HG03039 (cell line): ENCODE data around the gene HEBP1.

Experiments used
- ATAC-seq: cut with Tn5 transposase; IDR thresholded peaks from one replicate; pipeline ENCODE4 v1.9.1; 2021; ENCODE audit warnings: mild to moderate bottlenecking, moderate library complexity; ENCODE audit not compliant: unreplicated experiment

Gene HEBP1

DNA sequence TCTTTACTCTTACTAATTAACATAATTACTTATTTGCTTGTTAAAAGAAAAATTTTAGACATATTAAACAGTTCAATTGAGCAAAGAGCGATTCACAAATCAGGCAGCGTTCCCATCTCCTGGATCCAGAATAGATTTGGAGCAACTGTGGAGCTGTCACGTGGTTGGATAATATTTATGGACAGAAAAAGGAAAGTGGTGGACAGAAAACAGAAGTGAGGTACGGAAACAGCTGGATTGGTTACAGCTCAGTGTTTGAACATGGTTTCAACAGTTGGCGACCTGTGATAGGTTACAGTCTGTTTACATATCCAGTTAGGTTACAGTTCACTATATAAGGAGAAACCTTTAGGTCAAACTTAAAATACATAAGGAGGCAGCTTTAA, 24.5 kb upstream of the HEBP1 start:
- no peak for ATAC-seq

DNA sequence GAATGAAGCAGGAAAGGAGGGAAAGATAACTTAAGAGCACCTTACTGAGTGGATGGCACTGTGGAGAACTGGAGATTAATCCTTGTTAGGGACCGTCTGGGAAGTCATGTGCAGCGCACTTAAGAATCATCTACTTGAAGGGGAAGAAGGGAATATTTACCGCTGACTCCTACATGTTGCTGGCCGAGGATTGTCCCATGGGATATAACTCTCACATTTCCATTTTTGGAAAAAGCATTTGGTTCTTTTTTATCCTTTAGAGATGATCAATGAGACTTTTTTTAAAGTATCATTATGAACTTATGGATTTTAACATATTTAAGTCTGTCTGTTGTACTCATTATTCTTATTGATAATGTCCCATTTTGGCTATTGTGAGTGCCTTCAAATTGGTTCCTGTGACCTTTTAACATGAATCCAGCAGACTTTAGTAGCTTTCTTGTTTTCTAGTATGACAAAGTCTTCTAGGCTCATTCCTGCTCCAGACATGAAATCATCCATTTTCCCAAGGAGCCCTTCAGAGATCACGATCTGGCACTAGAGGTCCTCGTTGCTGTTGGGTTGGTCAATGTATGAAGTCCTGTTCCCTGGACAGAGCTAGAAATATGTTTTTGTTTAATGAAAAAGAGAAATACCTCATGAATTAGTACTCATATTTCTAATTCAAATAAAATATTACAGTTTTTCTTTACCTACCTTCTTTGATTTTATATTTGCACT, 23.9 kb upstream of the HEBP1 start:
- ATAC-seq, result no peak

DNA sequence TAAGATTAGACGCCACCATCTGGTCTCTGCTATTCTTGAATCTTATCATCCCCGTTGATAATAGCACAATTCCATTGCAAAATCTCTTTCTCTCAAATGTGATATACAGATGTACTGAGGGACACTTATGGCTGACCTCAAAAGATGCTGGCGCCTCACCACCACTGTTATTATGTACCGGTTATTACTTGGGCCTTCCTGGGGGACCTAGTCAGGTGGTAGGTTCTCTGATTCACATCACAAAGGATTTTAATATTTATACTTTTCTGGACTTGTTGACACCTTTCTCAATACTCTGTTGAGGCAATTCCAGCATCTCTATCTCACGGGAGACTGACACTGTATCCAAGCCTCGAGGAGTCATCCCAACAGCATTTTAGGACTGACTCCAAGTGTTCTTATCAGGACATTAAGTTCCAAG, 22.8 kb upstream of the HEBP1 start:
- no peak for ATAC-seq

DNA sequence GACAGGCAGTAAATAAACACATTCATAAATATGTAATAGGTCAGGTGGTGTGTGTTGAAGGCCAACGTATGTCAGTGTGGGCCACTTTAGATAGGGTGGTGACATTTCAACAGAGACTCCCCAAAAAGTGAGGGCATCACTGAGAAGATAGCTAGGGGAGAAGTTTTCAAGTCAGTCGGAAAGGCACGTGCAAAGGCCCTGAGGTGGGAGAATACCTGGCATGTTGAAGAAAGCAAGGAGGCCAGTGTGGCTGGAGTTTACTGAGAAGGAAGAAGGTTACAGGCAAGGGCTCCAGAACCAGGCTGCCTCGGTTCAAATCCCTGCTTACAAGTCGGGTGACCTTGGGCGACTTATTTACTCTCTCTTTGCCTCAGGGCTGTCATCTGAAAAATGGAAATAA, 11.0 kb upstream of the HEBP1 start:
- ATAC-seq, result no peak

DNA sequence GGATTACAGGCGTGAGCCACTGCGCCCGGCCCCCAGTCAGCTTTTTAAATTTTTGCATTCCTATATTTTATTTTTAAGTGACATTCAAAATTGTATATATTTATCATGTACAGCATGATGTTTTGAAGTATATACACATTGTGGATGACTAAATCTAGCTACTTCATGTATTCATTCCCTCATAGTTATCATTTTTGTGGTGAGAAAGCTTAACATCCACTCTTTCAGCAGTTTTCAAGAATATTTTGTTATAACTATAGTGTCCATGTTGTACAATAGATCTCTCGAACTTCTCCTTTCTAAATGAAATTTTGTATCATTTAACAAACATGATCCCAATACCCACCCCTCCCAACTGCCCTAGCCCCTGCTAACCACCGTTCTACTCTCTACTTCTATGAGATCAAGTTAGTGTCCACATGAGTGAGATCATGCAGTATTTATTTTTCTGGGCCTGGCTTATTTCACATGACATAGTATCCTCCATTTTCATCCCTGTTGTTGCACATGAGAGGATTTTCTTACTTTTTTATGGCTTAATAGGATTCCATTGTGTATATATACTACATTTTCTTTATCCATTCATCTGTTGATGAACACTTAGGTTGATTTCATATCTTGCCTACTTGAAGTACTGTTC, 8.8 kb upstream of the HEBP1 start:
- ATAC-seq, result no peak

DNA sequence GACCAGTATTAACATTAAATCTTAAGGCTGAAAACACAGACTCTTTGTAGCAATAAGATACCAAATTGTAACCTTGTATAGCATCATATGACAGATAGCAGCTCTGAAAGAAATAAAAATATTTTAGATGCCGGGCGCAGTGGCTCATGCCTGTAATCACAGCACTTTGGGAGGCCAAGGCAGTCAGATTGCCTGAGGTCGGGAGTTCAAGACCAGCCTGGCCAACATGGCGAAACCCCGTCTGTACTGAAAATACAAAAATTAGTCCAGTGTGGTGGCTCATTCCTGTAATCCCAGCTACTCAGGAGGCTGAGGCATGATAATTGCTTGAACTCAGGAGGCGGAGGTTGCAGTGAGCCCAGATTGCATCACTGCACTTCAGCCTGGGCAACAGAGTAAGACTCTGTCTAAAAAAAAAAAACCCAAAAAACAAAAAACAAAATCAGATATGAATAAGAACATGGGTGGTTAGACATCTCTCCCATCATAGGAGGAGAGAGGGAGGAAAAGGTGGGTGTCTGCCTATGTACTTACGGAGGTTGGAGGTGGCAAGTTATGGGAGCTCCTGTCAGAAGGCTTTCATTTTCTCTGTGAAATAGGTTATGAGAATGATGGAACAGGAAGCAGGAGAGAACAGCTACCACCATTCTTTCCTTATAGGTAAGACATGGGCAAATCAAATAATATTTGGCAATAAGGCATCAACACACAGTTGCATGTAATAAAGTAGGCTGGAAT, 7.6 kb upstream of the HEBP1 start:
- ATAC-seq, result no peak

DNA sequence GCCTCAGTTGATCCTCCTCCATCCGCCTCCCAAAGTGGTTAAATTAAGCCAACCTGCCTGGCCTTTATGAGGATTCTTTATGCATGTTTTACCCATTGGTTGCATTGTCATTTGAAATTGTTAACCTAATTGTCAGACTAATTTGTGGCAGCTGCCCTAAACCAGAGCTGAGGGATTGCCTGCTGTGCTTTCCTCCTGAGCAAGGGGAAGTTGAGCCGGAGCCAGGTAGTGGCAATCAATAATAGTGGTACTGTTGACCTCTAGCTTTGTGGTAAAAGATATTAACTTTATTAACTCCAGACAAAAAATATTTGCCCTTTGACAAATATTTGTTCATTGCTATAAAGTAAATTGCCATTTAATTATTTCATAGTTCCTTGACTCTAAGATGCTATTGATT, 5.6 kb upstream of the HEBP1 start:
- no peak for ATAC-seq

DNA sequence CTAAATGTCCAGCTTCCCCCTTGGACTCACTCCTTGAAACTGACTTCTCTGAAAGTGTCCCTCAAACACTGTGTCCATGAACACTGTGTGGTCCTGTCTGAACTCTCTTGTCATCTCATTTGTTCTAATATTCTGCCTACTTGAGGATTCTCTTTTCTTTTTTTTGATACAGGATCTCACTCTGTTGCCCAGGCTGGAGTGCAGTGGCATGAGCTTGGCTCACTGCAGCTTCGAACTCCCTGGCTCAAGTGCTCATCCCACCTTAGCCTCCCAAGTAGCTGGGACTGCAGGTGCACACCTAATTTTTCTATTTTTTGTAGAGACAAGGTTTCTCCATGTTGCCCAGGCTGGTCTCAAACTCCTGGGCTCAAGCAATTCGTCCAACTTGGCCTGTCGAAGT, 4.9 kb upstream of the HEBP1 start:
- ATAC-seq, result no peak

DNA sequence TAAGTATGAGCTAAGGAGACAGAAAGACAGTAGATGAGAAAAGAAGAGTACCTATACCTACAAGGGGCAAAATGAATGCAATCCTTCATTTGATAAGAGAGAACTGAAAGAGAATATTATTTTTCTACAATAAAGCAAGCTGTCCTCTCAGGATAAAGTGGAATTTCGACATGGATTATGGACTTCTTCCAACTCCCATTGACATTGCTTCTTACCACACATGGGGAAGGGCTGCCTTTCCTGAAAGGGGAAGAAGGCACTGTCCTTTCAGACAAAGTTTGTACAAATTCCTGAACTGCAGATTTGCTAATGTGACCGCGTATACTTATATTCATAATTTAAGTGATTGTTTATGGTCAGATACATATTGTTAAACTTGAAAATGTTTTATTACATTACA, 4.3 kb upstream of the HEBP1 start:
- ATAC-seq, result no peak

DNA sequence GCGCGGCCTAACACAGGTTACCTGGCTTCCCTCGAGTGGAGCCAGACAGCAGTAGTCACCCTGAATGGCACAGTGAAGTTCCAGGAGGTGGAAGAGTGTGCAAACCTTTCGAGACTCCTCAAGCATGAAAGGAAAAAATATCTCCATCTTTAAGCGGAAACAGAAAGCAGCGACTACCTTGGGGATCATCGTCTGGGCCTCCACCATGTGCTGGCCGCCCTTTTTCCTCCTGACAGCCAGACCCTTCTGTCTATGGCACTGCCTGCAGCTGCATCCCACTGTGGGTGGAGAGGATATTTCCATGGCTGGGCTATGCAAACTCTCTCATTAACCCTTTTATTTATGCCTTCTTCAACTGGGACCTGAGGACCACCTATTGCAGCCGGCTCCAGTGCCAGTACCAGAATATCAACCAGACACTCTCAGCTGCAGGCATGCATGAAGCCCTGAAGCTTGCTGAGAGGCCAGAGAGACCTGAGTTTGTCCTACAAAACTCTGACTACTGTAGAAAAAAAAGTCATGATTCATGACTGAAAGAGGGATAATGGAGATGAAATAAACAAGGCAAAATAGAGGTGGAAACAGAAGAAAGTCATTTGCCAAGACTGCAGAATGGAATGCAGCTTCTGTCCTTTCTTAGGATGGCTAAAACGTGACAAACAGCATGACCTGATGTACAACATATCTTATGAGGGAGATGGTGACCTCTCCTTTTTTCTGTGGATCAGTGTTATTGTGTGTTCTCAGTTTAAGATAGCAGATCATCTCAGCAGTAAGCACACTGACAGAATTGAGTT, 2.4 kb upstream of the HEBP1 start:
- no peak for ATAC-seq

DNA sequence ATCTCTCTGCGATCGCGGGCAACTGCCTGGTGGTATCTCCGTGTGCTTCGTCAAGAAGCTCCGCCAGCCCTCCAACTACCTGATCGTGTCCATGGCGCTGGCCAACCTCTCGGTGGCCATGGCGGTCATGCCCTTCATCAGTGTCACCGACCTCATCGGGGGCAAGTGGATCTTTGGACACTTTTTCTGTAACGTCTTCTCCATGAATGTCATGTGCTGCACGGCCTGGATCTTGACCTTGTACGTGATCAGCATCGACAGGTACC, 1.6 kb upstream of the HEBP1 start:
- no peak for ATAC-seq

DNA sequence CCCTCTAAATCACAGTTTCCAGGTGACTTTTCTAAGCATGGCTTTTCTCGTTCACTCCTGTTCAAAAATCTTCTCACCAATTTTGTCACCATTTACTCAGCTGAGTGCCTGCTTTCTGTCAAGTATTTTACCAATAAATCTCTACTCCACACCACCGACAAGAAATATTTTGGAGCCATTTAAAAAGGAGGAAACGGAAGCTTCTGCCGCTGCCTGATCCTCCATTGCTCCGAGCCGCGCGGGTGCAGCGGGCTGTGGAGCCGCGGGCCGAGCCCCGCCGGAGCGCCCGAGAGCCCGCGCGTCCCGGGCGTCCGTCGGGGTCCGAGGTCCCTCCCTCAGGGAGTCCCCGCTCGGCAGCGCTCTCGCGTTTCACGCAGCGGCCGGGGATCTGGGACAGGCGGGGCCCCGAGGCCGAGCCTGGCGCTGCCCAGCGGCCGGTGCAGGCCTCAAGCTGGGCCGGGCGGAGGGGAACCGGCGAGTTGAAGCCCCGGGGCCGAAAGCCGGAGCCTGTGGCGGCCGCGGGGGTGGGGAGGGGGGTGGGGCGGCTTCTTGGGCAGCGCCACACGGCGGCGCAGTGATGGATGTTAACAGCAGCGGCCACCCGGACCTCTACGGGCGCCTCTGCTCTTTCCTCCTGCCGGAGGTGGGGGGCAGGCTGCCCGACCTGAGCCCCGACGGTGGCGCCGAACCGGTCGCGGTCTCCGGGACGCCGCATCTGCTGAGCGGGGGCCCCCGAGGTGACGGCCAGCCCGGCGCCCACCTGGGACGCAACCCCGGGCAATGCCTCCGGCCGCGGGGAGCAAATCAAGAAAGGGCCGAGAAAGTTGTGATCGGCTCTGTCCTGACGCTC, 1.1 kb upstream of the HEBP1 start:
- no peak for ATAC-seq

DNA sequence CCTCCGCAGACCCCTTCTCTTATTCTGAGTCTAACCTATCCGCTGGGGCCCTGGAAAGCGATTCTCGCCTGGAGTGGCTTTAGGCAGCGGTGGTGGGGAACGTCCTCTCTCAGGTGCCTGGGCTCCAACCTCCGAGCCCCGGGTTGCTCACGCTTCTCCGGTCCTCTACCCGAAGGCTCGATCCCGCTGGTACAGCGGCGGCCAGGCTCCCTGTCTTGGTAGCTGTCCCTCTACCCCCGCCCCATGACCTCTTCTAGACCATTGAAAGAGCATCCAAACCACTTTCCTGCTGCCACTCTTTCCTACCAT, 505 bp upstream of the HEBP1 start:
- ATAC-seq, result peak; percentile 28

DNA sequence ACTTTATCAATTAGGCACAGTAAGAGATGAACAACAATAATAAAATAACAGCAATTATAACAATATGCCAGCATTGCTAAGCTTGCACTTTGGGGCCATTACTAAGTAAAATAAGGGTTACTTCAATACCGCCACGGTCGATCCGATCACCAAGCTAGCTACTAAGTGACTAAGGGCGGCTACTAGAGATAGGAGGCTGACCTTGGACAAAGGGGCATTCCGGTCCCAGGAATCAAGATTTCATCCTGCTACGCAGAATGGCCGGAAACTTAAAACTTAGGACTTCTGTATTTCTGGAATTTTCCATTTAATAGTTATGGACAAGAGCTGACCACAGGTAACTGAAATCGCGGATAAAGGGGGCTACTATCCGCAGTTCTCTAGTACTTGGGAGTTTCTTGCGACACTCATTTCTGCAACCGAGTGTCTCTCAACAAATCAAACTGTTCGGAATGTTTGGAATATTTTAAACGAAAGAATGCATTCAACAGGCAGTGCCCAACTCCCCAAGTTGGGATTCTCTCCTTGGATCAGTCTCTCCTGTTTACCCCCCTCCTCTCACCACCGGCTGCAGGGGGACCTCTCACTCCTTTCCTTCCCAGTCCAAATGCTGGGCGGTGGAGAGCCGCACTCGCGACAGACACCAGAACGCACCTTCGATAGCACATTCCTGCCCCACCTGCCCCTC, 650 bp downstream of the HEBP1 start:
- ATAC-seq, result no peak

DNA sequence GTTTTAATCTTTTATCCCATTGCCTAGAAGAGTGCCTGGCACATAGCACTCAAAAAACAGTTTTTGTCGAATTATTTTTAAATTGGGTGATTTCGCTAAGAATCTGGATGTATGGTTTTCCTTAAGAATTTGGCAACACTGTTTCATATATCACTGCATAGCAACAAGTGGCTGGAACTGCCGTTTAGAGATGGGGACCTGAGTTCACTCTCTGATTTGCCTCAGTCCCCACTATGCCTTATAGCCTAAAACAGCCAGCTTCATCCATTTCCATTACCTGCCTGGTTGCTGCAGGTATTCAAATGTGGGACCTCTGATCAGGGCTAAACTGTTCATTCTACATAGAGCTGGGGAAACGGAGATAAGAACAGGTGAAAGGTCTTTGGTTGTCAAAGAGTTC, 1.8 kb downstream of the HEBP1 start:
- ATAC-seq, result no peak

DNA sequence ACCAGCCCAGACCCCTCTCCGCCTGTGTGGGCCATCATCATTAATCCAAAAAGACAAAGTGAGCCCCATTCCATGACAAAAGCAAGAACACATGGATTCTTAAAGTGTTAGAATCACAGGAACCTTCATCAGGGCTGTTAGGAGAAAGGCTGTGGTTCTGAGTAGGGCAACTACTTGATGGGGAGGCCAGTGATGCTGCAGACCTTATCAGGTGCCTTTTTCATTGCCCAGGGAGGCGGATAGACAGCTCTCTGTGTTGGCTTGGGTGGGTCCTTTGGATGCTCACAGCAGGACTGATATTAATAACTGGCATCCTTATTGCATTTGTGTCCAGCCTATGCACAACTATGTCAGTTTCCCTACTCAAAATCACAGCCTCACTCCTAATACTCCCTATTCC, 2.3 kb downstream of the HEBP1 start:
- ATAC-seq, result no peak

DNA sequence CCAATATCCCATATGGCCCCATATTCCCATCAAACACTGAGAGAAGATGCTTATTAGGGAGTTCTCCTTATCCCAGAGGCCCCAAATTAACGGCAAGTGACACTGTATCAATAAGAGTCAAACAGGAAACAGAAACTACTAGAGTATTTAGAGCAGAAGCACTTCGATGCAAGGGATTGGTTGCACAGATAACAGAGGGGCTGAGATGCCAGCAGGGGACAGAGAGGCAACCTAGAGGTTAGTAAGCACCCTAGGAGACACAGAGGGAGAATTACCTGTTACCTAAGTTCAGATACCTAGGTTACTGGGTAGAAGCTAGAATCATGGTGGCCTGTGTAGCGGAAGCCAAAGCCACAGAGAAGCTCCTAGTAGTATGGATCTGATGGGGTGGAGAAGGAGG, 2.9 kb downstream of the HEBP1 start:
- ATAC-seq, result no peak

DNA sequence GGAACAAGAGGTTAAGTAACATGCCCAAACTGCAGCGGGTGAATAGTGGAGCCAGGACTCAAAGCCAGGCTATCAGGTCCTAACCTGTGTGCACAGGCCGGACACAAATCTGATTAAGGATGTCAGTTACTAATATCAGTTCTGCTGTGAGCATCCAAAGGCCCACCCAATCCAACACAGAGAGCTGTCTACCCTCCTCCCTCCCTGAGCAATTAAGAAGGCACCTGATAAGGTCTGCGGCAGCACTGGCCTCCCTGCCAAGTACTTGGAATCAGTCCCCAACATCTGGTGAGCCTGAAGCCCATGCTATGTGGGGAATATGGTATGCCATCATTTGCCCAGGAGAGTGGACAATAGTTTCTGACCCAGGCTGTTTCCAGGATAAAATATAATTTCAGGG, 3.9 kb downstream of the HEBP1 start:
- no peak for ATAC-seq

DNA sequence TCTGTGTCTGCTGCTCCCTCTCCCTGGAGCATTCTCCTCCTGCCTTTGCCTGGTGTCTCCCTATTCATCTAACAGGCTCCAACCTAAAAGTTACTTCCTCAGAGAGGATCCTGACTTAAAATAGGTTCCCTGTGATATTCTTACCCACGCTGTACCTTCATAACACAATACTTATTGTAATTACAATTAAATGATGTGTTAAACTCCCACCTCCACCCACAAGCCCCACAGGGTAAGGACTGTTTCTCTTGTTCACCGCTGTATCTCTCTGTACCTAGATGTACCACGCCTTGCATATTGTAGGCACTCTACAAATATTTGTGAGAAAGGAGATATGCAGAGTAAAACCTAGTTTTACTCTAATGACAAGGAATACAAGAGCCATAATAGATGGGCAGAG, 5.0 kb downstream of the HEBP1 start:
- no peak for ATAC-seq

DNA sequence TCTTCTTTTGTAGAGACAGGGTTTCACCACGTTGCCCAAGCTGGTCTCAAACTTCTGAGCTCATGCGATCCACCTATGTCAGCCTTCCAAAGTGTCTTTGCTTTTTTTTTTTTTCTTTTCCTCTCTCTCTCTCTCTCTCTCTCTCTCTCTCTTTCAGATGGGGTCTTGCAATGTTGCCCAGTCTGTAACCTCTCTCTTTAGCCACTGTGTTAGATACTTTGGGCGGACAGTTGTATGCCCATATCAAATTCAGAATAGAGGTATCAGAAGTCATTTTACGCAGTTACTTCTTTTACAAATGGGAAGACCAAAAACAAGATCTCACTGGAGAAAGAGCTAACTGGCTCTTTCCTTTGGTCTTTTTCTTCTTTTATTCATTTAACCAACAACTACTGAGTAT, 6.7 kb downstream of the HEBP1 start:
- no peak for ATAC-seq
